ENCODE measurements around the gene NDFIP1.

GRCh38 chr5:142171270-142171669, 62.7 kb downstream of the NDFIP1 start:
- 0 out of 2 replicates have a peak, but pooled peaks have one; percentile 23 for TF ChIP-seq CTCF (conservative IDR thresholded peaks at IDR 0.05; ENCODE audit: low read depth, low read length)
- no peak for TF ChIP-seq EZH2 (IDR thresholded peaks at IDR 0.05; ENCODE audit: borderline replicate concordance, low read depth, low read length, poor library complexity, severe bottlenecking)
